Measurements from ENCODE around the gene ART1. TPM values are rescaled to one million over a fixed set of nuclear protein-coding genes. Genes with fewer than 3 reads are reported as not detected.
"Not testable (repeated sequence)": the region's sequence is repeated elsewhere in the genome, so short reads cannot be mapped to it uniquely, and the experiment has no call there.

ART1 gene
- total RNA-seq, 1 donor from 2014 or later = 0.52 TPM

DNA sequence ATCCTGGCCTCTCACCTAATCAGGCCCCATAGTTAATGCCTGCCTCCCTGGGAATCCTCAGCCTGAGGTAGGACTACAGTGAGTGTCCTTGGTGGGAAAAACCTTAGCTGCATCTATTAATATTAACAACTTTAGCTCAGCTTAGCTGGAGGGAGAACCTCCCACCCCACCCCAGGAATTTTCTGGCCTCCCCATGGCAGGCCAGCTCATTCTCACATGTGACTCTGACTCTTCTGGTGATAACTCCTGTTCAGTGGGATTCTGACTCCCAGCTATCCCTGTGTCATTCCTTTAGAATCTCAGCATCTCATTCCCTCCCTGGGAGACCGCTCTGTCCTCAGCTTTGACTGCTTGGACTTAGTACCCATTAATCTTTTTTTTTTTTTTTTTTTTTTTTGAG, 17.6 kb upstream of the ART1 start:
- intact Hi-C loops (cut with micrococcal nuclease) = no loop called here
- ATAC-seq (no peak), DNase-seq (no peak)

DNA sequence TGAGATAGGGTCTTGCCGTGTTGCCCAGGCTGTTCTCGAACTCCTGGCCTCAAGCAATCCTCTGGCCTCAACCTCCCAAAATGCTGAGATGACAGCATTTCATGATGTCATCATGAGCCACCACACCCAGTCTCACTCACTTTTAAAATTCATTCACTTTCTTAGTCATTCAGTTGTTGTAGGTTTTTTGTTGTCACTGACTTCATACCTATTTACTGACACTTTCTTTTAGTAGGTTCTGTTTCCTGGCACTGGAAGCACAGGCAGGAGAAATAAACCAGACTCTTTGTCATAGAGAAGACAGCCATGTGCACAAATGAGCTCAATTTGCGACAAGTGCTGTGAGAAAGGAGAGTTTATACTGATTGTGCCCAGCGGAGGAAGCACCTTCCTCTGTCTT, 13.6 kb upstream of the ART1 start:
- DNase-seq (no peak), ATAC-seq (peak; percentile 59)
- intact Hi-C loops (cut with micrococcal nuclease) = no loop called here

DNA sequence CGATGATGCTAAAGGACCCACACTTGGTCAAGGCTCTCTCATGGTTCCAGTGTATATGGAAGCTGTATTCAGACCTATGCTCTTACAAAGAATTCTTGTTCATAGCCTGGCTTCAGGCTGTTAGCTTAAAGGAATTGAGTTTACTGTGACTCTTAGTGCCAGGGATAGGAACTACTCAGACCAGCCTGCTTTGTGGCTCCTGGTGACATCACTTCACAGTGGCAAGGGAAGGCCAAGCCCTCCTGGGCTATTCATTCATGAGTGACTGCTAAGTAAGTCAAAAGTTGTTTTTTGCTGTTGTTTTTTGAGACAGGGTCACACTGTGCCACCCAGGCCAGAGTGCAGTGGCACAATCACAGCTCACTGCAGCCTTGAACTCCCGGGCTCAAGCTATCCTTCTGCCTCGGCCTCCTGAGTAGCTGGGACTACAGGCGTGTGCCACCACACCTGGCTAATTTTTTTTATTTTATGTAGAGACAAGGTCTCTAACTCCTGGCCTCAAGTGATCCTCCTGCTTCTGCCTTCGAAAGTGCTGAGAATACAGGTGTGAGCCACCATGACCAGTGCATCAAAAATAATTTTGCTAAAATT, 12.8 kb upstream of the ART1 start:
- intact Hi-C loops (cut with micrococcal nuclease) = no loop called here
- no peak for DNase-seq
- no peak for ATAC-seq

- intact Hi-C loops (cut with micrococcal nuclease) = no loop called here
- DNase-seq (no peak), ATAC-seq (no peak)
Observed at GRCh38 chr11:3635641-3636375, 9.1 kb upstream of the ART1 start.

GRCh38 chr11:3637201-3637600, 7.7 kb upstream of the ART1 start:
- ATAC-seq (no peak), DNase-seq (no peak)
- intact Hi-C loops (cut with micrococcal nuclease) = no loop called here

GRCh38 chr11:3638513-3638912, 6.4 kb upstream of the ART1 start:
- no peak for DNase-seq
- no peak for ATAC-seq
- intact Hi-C loops (cut with micrococcal nuclease) = no loop called here

GRCh38 chr11:3639841-3640240, 5.1 kb upstream of the ART1 start:
- no peak for ATAC-seq
- intact Hi-C loops (cut with micrococcal nuclease) = no loop called here
- peak; percentile 24 for DNase-seq

GRCh38 chr11:3641191-3641590, 3.7 kb upstream of the ART1 start:
- DNase-seq (peak; percentile 21), ATAC-seq (no peak)
- intact Hi-C loops (cut with micrococcal nuclease) = no loop called here

- no peak for ATAC-seq
- intact Hi-C loops (cut with micrococcal nuclease) = no loop called here
- no peak for DNase-seq
Observed at GRCh38 chr11:3641701-3642070, 3.2 kb upstream of the ART1 start, which contains the start of gene ART5. ART5 (minus strand) TSS chr11:3641992; CDS start chr11:3641862, 130 bp downstream.

DNA sequence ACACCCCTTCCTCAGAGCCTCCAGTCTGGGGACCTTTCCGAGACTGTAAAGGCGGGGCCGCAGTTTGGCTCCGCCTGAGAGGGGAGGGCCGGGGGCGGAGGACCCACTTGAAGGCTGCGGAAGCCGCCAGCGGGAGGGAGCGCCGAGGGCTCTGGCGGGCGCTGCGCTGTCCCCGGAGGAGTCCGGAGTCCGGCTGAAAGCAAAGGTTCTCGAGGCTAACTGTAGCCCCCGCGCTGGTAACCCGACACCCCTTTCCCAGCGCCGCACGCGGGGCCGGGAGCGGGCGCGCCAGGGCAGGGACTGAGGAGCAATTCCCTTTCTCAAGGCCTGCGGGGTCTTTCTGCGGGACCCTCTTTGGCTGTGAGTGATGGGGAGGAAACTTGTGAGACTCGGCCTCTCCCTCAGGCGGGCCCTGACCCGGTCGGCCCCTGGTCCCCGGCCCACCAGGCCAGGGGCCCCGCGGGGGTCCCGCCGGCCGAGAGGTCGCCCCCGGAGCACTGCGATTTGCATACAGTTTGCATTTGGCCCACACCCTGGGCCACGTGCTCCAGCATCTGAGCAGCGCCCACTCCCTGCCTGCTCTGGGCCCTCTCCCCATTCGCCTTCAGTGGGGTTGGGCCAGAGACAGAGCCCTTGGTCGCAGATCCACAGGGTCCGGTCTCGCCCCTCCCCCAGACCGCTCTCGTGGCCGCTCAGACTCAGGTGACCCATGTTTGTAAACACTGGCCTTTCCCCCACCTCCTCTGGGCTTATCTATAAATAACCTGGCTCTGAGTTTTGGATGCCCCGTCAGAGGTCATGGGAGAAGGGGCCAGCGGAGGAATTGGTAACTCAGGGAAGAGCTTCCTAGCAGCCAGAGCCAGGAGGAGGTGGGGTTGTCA, 2.6 kb upstream of the ART1 start:
- intact Hi-C loops (cut with micrococcal nuclease) = no loop called here

DNA sequence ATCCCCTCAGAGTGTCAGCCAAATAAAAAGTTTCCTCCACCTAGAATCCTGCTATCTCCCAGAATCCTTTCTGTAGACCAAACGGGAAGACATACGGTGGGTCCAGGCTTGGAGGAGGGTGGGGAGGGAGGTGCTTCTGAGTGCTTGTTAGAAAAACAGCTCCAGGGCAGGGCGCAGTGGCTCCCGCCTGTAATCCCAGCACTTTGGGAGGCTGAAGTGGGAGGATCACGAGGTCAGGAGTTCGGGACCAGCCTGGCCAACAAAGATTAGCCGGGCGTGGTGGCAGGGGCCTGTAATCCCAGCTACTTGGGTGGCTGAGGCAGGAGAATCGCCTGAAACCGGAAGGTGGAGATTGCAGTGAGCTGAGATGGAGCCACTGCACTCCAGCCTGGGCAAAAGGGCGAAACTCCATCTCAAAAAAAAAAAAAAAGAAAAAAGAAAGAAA, 1.8 kb upstream of the ART1 start:
- ATAC-seq; intact Hi-C loops (cut with micrococcal nuclease): not testable (repeated sequence)
- peak; percentile 27 for DNase-seq

More for the DNA sequence above, 2.6 kb upstream of the ART1 start:
- DNase-seq = peak; percentile 93
- ATAC-seq = peak; percentile 92

DNA sequence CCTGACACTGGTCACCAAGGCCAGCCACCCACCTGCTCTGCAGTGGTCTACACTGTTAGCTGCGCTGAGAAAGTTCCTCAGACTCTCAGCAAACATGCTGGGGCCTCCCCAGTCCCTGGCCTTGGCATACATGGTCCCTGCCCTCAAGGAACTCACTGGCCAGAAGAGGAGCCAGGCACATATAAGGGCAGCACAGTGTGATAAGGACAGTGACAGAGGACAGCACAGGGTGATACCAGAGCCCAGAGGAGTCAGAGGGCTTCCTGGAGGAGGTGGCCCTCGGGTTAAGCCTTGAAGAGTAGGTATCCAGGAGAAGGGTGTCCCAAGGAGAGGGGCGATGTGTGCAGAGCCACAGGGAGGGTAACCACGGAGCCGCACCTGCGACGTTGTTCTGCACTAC, 624 bp downstream of the ART1 start:
- peak; percentile 10 for DNase-seq
- intact Hi-C loops (cut with micrococcal nuclease) = no loop called here
- no peak for ATAC-seq

GRCh38 chr11:3648843-3649242, 3.9 kb downstream of the ART1 start:
- ATAC-seq; DNase-seq; intact Hi-C loops (cut with micrococcal nuclease): not testable (repeated sequence)

GRCh38 chr11:3649374-3649773, 4.4 kb downstream of the ART1 start:
- DNase-seq; intact Hi-C loops (cut with micrococcal nuclease); ATAC-seq: not testable (repeated sequence)

DNA sequence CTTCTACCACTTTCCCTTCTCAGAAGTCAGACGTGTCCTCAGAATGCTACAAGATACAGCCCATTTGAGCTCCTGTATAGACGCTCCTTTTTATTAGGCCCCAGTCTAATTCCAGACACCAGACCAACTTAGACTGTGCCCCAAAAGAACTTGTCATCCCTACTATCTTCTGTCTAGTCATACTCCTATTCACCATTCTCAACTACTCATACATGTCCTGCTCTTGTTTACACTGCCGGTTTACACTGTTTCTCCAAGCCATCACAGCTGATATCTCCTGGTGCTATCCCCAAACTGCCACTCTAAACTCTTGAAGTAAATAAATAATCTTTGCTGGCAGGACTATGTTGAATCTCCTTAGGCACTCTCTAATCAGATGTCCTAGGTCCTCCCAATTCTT, 7.6 kb downstream of the ART1 start:
- intact Hi-C loops (cut with micrococcal nuclease); DNase-seq; ATAC-seq: not testable (repeated sequence)

DNA sequence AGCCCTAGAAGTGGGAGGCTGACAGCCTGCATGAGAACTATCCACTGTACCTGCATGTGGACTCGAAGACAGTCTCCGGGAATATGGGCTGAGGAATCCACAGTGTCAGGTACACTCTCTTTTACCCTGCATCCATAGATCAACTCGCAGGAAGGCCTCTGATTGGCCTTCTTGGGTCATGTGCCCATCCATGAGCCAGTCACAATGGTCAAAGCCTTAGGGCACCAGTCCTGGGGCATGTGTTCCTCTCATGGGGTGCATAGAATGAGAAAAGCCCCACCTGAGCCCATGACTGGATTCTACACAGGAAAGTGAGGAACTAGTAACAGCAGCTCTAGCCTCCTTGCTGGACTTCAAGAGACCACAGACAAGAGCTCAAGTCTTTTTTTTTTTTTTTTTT, 10.6 kb downstream of the ART1 start:
- intact Hi-C loops (cut with micrococcal nuclease) = no loop called here
- ATAC-seq = no peak
- DNase-seq = no peak

GRCh38 chr11:3657331-3657730, 12.4 kb downstream of the ART1 start:
- ATAC-seq; DNase-seq; intact Hi-C loops (cut with micrococcal nuclease): not testable (repeated sequence)

DNA sequence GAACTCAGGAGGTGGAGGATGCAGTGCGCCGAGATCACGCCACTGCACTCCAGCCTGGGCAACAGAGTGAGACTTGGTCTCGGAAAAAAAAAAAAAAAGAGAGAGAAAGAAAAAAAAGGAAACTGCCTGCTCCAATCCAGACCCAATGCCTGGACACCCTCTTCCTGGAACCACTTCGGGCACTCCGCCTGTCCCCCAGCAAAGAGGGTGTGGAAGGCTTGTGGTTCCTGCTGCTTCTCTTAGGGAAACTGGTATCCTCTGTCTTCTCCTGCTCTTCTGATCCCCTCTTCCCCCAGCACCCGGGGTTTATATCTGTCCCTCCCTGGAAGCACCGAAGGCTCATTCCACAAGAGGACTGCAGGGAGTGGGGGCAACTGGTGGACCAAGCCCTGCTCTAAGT, 13.3 kb downstream of the ART1 start:
- ATAC-seq = no peak
- no peak for DNase-seq
- intact Hi-C loops (cut with micrococcal nuclease) = no loop called here

DNA sequence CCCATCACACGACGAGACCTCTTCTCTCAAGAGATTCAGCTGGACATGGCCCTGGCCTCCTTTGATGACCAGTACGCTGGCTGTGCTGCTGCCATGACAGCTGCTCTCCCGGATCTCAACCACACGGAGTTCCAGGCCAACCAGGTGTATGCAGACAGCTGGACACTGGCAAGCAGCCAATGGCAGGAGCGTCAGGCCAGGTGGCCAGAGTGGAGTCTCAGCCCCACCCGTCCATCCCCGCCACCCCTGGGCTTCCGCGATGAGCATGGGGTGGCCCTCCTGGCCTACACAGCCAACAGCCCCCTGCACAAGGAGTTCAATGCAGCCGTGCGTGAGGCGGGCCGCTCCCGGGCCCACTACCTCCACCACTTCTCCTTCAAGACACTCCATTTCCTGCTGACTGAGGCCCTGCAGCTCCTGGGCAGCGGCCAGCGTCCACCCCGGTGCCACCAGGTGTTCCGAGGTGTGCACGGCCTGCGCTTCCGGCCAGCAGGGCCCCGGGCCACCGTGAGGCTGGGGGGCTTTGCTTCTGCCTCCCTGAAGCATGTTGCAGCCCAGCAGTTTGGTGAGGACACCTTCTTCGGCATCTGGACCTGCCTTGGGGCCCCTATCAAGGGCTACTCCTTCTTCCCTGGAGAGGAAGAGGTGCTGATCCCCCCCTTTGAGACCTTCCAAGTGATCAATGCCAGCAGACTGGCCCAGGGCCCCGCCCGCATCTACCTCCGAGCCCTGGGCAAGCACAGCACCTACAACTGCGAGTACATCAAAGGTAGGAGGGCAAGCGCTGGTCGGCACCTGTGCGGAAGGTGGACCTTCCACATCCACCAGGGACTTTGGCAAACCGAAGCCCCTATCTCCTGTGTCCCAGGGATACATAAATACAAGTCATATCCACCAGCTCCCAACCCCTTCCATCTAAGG, 14.9 kb downstream of the ART1 start:
- DNase-seq (no peak), ATAC-seq (no peak)
- intact Hi-C loops (cut with micrococcal nuclease) = no loop called here
